HTERT RPE-1 (cell line): ENCODE results near the gene METRNL.

Experiments used
- in situ Hi-C: fragments of 300-500 bp; cut with MboI; formaldehyde crosslinking; loops from 4 replicates; pipeline ENCODE4 v1.14.3; 2020; ENCODE audit warnings: low sequenced_read_pairs

Gene METRNL

GRCh38 chr17:83103943-83104311 lies 24.5 kb downstream of the METRNL start:
- in situ Hi-C loops = no loop called here

GRCh38 chr17:83104577-83105505 lies 25.4 kb downstream of the METRNL start:
- in situ Hi-C loops = no loop called here

- in situ Hi-C loops = no loop called here
Measured at GRCh38 chr17:83105512-83105911, 26.1 kb downstream of the METRNL start.

GRCh38 chr17:83106056-83106588 lies 26.7 kb downstream of the METRNL start:
- in situ Hi-C loops = no loop called here

- in situ Hi-C loops = no loop called here
Measured at GRCh38 chr17:83106913-83107655, 27.7 kb downstream of the METRNL start.

- in situ Hi-C loops = no loop called here
Measured at GRCh38 chr17:83107656-83108048, 28.2 kb downstream of the METRNL start.

- in situ Hi-C loops = no loop called here
Measured at GRCh38 chr17:83108709-83109108, 29.3 kb downstream of the METRNL start.

GRCh38 chr17:83109386-83109785 lies 30.0 kb downstream of the METRNL start:
- in situ Hi-C loops = no loop called here

- in situ Hi-C loops = no loop called here
Measured at GRCh38 chr17:83109793-83110645, 30.6 kb downstream of the METRNL start.

GRCh38 chr17:83110735-83111134 lies 31.3 kb downstream of the METRNL start:
- in situ Hi-C loops = no loop called here

- in situ Hi-C loops = no loop called here
Measured at GRCh38 chr17:83111516-83112282, 32.3 kb downstream of the METRNL start.

- in situ Hi-C loops = no loop called here
Measured at GRCh38 chr17:83113381-83113780, 34.0 kb downstream of the METRNL start.

- in situ Hi-C loops = no loop called here
Measured at GRCh38 chr17:83113792-83114191, 34.4 kb downstream of the METRNL start.

GRCh38 chr17:83114706-83115105 lies 35.3 kb downstream of the METRNL start:
- in situ Hi-C loops = no loop called here

- in situ Hi-C loops = no loop called here
Measured at GRCh38 chr17:83115202-83115651, 35.8 kb downstream of the METRNL start.

- in situ Hi-C loops = no loop called here
Measured at GRCh38 chr17:83115832-83116231, 36.4 kb downstream of the METRNL start.

- in situ Hi-C loops = no loop called here
Measured at GRCh38 chr17:83116311-83116771, 36.9 kb downstream of the METRNL start.

- in situ Hi-C loops = no loop called here
Measured at GRCh38 chr17:83116783-83117555, 37.6 kb downstream of the METRNL start.

- in situ Hi-C loops = no loop called here
Measured at GRCh38 chr17:83117583-83117982, 38.2 kb downstream of the METRNL start.
